HG03378 (cell line): ENCODE measurements around the gene MYMX.
A peak's percentile ranks its signal among the peaks of the same experiment; 100 is the strongest.

Experiments used
- ATAC-seq: cut with Tn5 transposase; IDR thresholded peaks from one replicate; pipeline ENCODE4 v1.9.1; 2021; ENCODE audit warnings: mild to moderate bottlenecking, moderate library complexity; ENCODE audit not compliant: unreplicated experiment

MYMX gene

GRCh38 chr6:44262467-44263353 is 46.0 kb downstream of the MYMX start:
- no peak for ATAC-seq

- no peak for ATAC-seq
Observed at GRCh38 chr6:44263354-44264100, 46.8 kb downstream of the MYMX start.

GRCh38 chr6:44264154-44265006 is 47.7 kb downstream of the MYMX start:
- no peak for ATAC-seq

- ATAC-seq: peak; percentile 23
Observed at GRCh38 chr6:44265007-44265721, 48.4 kb downstream of the MYMX start, which contains the start of gene NFKBIE. Gene NFKBIE (minus strand): TSS chr6:44265551. CDS start chr6:44265346, 205 bp downstream.

GRCh38 chr6:44265722-44266233 is 49.1 kb downstream of the MYMX start:
- ATAC-seq: no peak

GRCh38 chr6:44266347-44266746 is 49.6 kb downstream of the MYMX start:
- peak; percentile 28 for ATAC-seq

GRCh38 chr6:44267252-44267651 is 50.5 kb downstream of the MYMX start:
- no peak for ATAC-seq
